HepG2 (cell line): Measurements from ENCODE around the gene FAM20C. TPM values are rescaled to one million over a fixed set of nuclear protein-coding genes. Genes with fewer than 3 reads are reported as not detected.

Source experiments
- BRCA1 ChIP-seq: sonication (generic); formaldehyde crosslinking; IDR thresholded peaks from 2 replicates; pipeline ENCODE4 v1.4.0; 2020; ENCODE audit warnings: missing genetic modification reagents
- FIP1L1 ChIP-seq: fragments of 200-400 bp; formaldehyde crosslinking; IDR thresholded peaks from 2 replicates; pipeline ENCODE4 v1.6.1; 2018; ENCODE audit warnings: low read depth, mild to moderate bottlenecking, low read length, moderate library complexity, borderline replicate concordance; ENCODE audit not compliant: insufficient read depth
- FOXK2 ChIP-seq: fragments of 450-650 bp; IDR thresholded peaks from 2 replicates; pipeline ENCODE4 v1.6.1; 2016
- HIVEP1 ChIP-seq: sonication (generic); formaldehyde crosslinking; IDR thresholded peaks from 2 replicates; pipeline ENCODE4 v1.4.0; 2020; ENCODE audit warnings: mild to moderate bottlenecking, missing genetic modification reagents
- HNRNPL ChIP-seq: fragments of 200-400 bp; formaldehyde crosslinking; IDR thresholded peaks from 2 replicates; pipeline ENCODE4 v1.6.1; 2017; ENCODE audit warnings: mild to moderate bottlenecking, low read depth, low read length
- PITX1 ChIP-seq: sonication (generic); formaldehyde crosslinking; IDR thresholded peaks from 2 replicates; pipeline ENCODE4 v1.5.1; 2020; ENCODE audit warnings: mild to moderate bottlenecking, missing genetic modification reagents
- REL ChIP-seq: sonication (generic); formaldehyde crosslinking; conservative IDR thresholded peaks from 2 replicates; pipeline ENCODE4 v1.8.0; 2022; ENCODE audit warnings: mild to moderate bottlenecking, missing genetic modification reagents, moderate library complexity
- REXO4 ChIP-seq: sonication (generic); formaldehyde crosslinking; IDR thresholded peaks from 2 replicates; pipeline ENCODE4 v1.8.0; 2022; ENCODE audit warnings: missing genetic modification reagents, mild to moderate bottlenecking, borderline replicate concordance
- RFXANK ChIP-seq: IDR thresholded peaks from 2 replicates; pipeline ENCODE4 v1.6.1; 2016
- SUZ12 ChIP-seq: fragments of 150-350 bp; IDR thresholded peaks from 2 replicates; pipeline ENCODE4 v1.6.1; 2014; ENCODE audit warnings: low read depth, low read length
- TAF15 ChIP-seq: fragments of 200-400 bp; formaldehyde crosslinking; IDR thresholded peaks from one replicate; pipeline ENCODE4 v1.6.1; 2018; ENCODE audit warnings: mild to moderate bottlenecking, low read depth, low read length; ENCODE audit not compliant: poor library complexity, severe bottlenecking
- TBX3 ChIP-seq: fragments of 450-650 bp; IDR thresholded peaks from 2 replicates; pipeline ENCODE4 v1.6.1; 2017; ENCODE audit warnings: antibody characterized with exemption, mild to moderate bottlenecking, inconsistent platforms, borderline replicate concordance
- TP53 ChIP-seq: sonication (generic); formaldehyde crosslinking; conservative IDR thresholded peaks from 2 replicates; pipeline ENCODE4 v1.4.0; 2020; ENCODE audit warnings: missing genetic modification reagents
- ZBTB1 ChIP-seq: sonication (generic); formaldehyde crosslinking; IDR thresholded peaks from 2 replicates; pipeline ENCODE4 v1.4.0; 2020; ENCODE audit warnings: missing genetic modification reagents, borderline replicate concordance
- ZNF382 ChIP-seq: sonication (generic); formaldehyde crosslinking; IDR thresholded peaks from 2 replicates; pipeline ENCODE4 v1.5.0; 2020; ENCODE audit warnings: missing genetic modification reagents, mild to moderate bottlenecking, borderline replicate concordance
- ZNF589 ChIP-seq: sonication (generic); formaldehyde crosslinking; conservative IDR thresholded peaks from 2 replicates; pipeline ENCODE4 v1.8.0; 2022; ENCODE audit warnings: mild to moderate bottlenecking, moderate library complexity, missing genetic modification reagents
- ZNF616 ChIP-seq: sonication (generic); formaldehyde crosslinking; IDR thresholded peaks from 2 replicates; pipeline ENCODE4 v1.5.0; 2020; ENCODE audit warnings: low read depth, mild to moderate bottlenecking, missing genetic modification reagents
- ZNF678 ChIP-seq: sonication (generic); formaldehyde crosslinking; IDR thresholded peaks from 2 replicates; pipeline ENCODE4 v1.4.0; 2020; ENCODE audit warnings: mild to moderate bottlenecking, missing genetic modification reagents
- ZNF7 ChIP-seq: IDR thresholded peaks from 2 replicates; pipeline ENCODE4 v1.6.1; 2016; ENCODE audit warnings: missing biosample characterization, missing genetic modification reagents
- polyA plus RNA-seq, 8 experiments: library from polyadenylated mRNA; depleted of rRNA in 3 of 8; stranded (reverse) in 7 of 8; unstranded in 1 of 8; fragments of >200 nt; fragmentation: Illumina TruSeq in 4 of 8; extraction: Trizol in 4 of 8; gene quantifications; 2 replicates each; pipeline versions ENCODE4 v1.2.1 to v1.2.3, GENCODE V29; 2011 to 2016; ENCODE audit warnings: low read depth in 4 of 8, missing spikeins in 1 of 8, mixed read lengths in 1 of 8; ENCODE audit not compliant: insufficient read depth in 1 of 8
- total RNA-seq, 5 experiments: library from RNA; depleted of rRNA; stranded (reverse); fragments of >200 nt; fragmentation: Illumina TruSeq; extraction: Trizol; gene quantifications; 2 replicates each; pipeline ENCODE4 v1.2.3, GENCODE V29; 2016; ENCODE audit warnings: low read depth in 1 of 5
- TF ChIP-seq, protein P1 (sequence below): sonication (generic); formaldehyde crosslinking; IDR thresholded peaks from 2 replicates; pipeline ENCODE4 v1.5.1; 2020; ENCODE audit warnings: mild to moderate bottlenecking, missing genetic modification reagents, moderate library complexity
- TF ChIP-seq, protein P2 (sequence below): sonication (generic); formaldehyde crosslinking; conservative IDR thresholded peaks from 2 replicates; pipeline ENCODE4 v1.4.0; 2020; ENCODE audit warnings: mild to moderate bottlenecking, missing genetic modification reagents, moderate library complexity
- TF ChIP-seq, protein P3 (sequence below): IDR thresholded peaks from 2 replicates; pipeline ENCODE4 v1.6.1; 2016

FAM20C gene
- total and polyA plus RNA-seq, 2 of the 13 experiments (the other 11 are each of a cell fraction or from before 2014, with no cell fraction given) = 11.9 to 19.9 TPM

DNA sequence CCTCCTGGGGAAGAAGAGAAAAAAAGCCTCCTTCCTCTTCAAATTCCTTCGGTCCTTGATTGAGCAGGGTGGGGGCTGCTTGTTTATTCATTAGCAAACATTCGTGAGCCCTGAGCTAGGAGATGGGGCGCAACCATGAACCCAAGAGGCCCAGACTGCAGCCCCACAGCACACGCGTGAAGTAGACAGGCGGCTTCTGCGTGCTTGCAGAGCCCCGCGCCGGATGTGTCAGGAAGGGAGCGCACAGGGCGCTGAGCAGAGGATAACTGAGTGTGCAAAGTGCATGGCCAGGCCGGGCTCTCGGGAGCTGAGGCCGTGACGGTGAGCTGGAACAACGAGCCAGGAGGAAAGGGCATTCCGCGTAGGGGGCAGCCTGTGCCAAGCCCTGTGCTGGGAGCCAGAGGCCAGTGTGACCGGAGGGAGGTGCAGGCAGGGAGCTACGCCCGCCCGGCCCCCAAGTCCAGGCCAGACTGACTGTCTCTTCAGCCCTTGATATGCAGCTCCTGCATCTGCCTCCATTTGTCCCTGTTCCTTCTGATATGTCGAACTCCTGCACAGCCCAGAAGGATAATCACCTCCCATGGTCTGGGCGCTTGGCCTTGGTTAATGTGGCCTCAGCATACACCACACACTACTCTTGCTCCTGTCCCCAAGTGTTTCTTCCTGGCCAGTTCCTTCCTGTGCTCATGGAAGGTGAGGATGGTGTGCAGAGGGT, 102.2 kb downstream of the FAM20C start (continued):
- TF ChIP-seq TBX3 = no peak
- no peak for TF ChIP-seq REXO4
- TF ChIP-seq REL (CRISPR knock-in tag) = no peak
- TF ChIP-seq TAF15 = no peak
- TF ChIP-seq ZNF7 (CRISPR knock-in tag) = no peak
- no peak for TF ChIP-seq RFXANK (CRISPR knock-in tag)
- TF ChIP-seq FOXK2 = no peak
- TF ChIP-seq, protein P1, sequence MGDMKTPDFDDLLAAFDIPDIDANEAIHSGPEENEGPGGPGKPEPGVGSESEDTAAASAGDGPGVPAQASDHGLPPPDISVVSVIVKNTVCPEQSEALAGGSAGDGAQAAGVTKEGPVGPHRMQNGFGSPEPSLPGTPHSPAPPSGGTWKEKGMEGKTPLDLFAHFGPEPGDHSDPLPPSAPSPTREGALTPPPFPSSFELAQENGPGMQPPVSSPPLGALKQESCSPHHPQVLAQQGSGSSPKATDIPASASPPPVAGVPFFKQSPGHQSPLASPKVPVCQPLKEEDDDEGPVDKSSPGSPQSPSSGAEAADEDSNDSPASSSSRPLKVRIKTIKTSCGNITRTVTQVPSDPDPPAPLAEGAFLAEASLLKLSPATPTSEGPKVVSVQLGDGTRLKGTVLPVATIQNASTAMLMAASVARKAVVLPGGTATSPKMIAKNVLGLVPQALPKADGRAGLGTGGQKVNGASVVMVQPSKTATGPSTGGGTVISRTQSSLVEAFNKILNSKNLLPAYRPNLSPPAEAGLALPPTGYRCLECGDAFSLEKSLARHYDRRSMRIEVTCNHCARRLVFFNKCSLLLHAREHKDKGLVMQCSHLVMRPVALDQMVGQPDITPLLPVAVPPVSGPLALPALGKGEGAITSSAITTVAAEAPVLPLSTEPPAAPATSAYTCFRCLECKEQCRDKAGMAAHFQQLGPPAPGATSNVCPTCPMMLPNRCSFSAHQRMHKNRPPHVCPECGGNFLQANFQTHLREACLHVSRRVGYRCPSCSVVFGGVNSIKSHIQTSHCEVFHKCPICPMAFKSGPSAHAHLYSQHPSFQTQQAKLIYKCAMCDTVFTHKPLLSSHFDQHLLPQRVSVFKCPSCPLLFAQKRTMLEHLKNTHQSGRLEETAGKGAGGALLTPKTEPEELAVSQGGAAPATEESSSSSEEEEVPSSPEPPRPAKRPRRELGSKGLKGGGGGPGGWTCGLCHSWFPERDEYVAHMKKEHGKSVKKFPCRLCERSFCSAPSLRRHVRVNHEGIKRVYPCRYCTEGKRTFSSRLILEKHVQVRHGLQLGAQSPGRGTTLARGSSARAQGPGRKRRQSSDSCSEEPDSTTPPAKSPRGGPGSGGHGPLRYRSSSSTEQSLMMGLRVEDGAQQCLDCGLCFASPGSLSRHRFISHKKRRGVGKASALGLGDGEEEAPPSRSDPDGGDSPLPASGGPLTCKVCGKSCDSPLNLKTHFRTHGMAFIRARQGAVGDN (CRISPR knock-in tag) = peak; percentile 86
- no peak for TF ChIP-seq FIP1L1
- TF ChIP-seq, protein P2, sequence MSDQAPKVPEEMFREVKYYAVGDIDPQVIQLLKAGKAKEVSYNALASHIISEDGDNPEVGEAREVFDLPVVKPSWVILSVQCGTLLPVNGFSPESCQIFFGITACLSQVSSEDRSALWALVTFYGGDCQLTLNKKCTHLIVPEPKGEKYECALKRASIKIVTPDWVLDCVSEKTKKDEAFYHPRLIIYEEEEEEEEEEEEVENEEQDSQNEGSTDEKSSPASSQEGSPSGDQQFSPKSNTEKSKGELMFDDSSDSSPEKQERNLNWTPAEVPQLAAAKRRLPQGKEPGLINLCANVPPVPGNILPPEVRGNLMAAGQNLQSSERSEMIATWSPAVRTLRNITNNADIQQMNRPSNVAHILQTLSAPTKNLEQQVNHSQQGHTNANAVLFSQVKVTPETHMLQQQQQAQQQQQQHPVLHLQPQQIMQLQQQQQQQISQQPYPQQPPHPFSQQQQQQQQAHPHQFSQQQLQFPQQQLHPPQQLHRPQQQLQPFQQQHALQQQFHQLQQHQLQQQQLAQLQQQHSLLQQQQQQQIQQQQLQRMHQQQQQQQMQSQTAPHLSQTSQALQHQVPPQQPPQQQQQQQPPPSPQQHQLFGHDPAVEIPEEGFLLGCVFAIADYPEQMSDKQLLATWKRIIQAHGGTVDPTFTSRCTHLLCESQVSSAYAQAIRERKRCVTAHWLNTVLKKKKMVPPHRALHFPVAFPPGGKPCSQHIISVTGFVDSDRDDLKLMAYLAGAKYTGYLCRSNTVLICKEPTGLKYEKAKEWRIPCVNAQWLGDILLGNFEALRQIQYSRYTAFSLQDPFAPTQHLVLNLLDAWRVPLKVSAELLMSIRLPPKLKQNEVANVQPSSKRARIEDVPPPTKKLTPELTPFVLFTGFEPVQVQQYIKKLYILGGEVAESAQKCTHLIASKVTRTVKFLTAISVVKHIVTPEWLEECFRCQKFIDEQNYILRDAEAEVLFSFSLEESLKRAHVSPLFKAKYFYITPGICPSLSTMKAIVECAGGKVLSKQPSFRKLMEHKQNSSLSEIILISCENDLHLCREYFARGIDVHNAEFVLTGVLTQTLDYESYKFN = peak; percentile 71; the same call in 1 of the 2 replicates
- TF ChIP-seq PITX1 (CRISPR knock-in tag) = no peak
- TF ChIP-seq BRCA1 (CRISPR knock-in tag) = no peak
- TF ChIP-seq ZNF589 (CRISPR knock-in tag) = no peak
- no peak for TF ChIP-seq TP53
- TF ChIP-seq HIVEP1 = no peak
- TF ChIP-seq SUZ12 = no peak
- TF ChIP-seq ZNF382 = no peak
- TF ChIP-seq HNRNPL = no peak
- TF ChIP-seq ZBTB1 (CRISPR knock-in tag) = no peak
- TF ChIP-seq ZNF678 (CRISPR knock-in tag) = no peak
- no peak for TF ChIP-seq ZNF616 (CRISPR knock-in tag)
- TF ChIP-seq, protein P3, sequence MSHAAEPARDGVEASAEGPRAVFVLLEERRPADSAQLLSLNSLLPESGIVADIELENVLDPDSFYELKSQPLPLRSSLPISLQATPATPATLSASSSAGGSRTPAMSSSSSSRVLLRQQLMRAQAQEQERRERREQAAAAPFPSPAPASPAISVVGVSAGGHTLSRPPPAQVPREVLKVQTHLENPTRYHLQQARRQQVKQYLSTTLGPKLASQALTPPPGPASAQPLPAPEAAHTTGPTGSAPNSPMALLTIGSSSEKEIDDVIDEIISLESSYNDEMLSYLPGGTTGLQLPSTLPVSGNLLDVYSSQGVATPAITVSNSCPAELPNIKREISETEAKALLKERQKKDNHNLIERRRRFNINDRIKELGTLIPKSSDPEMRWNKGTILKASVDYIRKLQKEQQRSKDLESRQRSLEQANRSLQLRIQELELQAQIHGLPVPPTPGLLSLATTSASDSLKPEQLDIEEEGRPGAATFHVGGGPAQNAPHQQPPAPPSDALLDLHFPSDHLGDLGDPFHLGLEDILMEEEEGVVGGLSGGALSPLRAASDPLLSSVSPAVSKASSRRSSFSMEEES (CRISPR knock-in tag) = no peak
